HG02840 (cell line): ENCODE results near the gene NUS1.
"Not testable (repeated sequence)": the region's sequence is repeated elsewhere in the genome, so short reads cannot be mapped to it uniquely, and the experiment has no call there.

ENCODE experiments used
- ATAC-seq: cut with Tn5 transposase; IDR thresholded peaks from one replicate; pipeline ENCODE4 v1.9.1; 2021; ENCODE audit warnings: mild to moderate bottlenecking, moderate library complexity, moderate number of reproducible peaks; ENCODE audit not compliant: unreplicated experiment, low FRiP score

The NUS1 gene

GRCh38 chr6:117706936-117707509, 31.8 kb downstream of the NUS1 start:
- not testable (repeated sequence) for ATAC-seq

DNA sequence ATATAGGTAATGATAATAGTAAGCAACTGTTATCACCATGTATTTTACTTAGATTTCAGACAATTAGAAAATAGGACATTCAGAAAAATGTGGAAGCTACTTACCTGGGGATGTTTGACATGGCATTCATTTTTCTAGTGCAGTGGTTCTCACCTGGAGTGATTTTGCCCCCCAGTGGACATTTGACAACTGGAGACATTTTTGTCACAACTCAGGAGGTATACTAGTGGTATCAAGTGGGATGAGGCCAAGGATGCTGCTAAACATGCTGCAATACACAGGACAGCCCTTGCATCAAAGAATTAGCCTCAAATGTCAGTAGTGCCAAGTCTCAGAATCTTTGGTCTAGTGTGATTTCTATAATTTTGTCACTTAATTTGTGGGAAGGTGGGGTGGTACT, 36.1 kb downstream of the NUS1 start:
- ATAC-seq, result no peak

DNA sequence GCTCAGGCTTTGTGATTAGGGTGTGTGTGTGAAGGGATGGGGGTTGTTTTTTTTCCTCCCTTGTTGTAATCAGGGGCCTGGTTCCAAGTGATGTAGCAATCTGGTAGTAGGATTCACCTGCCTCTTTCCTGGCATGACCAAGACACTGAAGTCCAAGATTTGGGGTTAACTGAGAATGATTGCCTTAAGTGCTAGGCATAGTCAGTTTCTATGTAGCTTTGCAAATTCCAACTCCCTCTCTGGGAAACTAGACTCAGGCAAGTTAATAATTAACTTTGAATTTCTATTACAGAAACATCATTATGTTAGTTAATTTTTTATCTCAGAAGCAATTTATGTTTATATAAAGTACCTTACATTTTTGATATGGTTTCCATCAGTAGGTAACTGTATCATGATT, 43.6 kb downstream of the NUS1 start:
- no peak for ATAC-seq

GRCh38 chr6:117721520-117721919, 46.3 kb downstream of the NUS1 start:
- not testable (repeated sequence) for ATAC-seq

DNA sequence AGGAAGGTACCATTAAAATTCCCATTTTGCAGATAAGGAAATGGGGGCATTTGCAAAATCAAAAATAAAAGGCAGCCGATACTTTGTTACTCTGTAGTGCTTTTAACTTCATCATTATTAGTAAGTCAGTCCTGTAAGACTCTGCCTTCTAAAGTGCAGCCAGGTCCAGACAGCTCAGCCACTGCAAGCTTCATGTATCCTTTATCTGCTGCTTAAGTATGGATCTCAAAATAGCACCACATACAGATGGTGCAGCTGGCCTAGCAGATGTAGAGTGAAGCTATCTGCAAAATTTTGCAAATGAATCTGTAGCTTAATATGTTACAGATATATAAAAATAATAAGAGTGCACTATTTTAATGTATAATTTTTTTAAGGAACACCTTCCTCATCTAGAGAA, 53.4 kb downstream of the NUS1 start:
- ATAC-seq, result no peak

DNA sequence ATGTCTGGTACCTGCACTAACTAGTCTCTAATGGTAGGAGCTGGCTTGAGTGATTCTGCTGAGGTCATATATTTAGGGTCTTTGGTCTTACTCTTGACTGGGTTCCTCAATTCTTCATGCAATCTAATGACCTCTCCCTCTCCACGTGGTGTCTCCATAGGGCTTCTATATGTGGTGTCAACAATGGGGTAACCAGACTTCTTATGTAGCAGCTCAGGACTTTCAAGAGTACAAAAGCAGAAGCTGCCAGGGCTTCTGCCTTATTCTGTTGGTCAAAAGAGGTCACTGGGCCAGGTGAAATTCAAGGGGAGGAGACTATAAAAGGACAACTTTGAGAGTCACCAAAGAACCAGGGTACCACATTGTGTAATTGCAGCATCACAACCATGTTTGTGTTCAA, 54.3 kb downstream of the NUS1 start:
- no peak for ATAC-seq

- no peak for ATAC-seq
These were observed 58.1 kb downstream of the NUS1 start for GRCh38 chr6:117733341-117733740.

- ATAC-seq, result no peak
These were observed 64.6 kb downstream of the NUS1 start for GRCh38 chr6:117739869-117740268.

- ATAC-seq, result no peak
These were observed 65.3 kb downstream of the NUS1 start for GRCh38 chr6:117740605-117741004.

DNA sequence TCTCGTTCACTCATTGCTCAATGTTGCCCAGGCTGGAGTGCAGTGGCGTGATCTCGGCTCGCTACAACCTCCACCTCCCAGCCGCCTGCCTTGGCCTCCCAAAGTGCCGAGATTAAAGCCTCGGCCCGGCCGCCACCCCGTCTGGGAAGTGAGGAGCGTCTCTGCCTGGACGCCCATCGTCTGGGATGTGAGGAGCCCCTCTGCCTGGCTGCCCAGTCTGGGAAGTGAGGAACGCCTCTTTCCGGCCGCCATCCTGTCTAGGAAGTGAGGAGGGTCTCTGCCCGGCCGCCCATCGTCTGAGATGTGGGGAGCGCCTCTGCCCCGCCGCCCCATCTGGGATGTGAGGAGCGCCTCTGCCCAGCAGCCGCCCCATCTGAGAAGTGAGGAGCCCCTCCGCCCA, 75.4 kb downstream of the NUS1 start:
- ATAC-seq, result not testable (repeated sequence)
